H9 (cell line): ENCODE data around the gene ATP6V1C2. TPM values are rescaled to one million over a fixed set of nuclear protein-coding genes. Genes with fewer than 3 reads are reported as not detected.

ENCODE experiments used
- DNase-seq: peaks from one replicate; pipeline ENCODE4 v3.0.0-alpha.2; 2017
- H2AFZ ChIP-seq: one replicate; pipeline ENCODE4 v1.6.1; 2013; ENCODE audit warnings: mild to moderate bottlenecking, low read length, control low read depth, moderate library complexity
- H2AK5ac ChIP-seq: 2 replicates; pipeline ENCODE4 v1.6.1; 2013; ENCODE audit warnings: low read length, control low read depth, mixed read lengths; ENCODE audit not compliant: insufficient read length
- H2BK120ac ChIP-seq: one replicate; pipeline ENCODE4 v1.6.1; 2013; ENCODE audit warnings: low read depth, mild to moderate bottlenecking, low read length, control low read depth, inconsistent platforms; ENCODE audit not compliant: poor library complexity, severe bottlenecking
- H2BK12ac ChIP-seq: 2 replicates; pipeline ENCODE4 v1.6.1; 2013; ENCODE audit warnings: low read length, control low read depth, mixed read lengths, low read depth; ENCODE audit not compliant: insufficient read length
- H2BK15ac ChIP-seq: 2 replicates; pipeline ENCODE4 v1.6.1; 2013; ENCODE audit warnings: low read depth, low read length, control low read depth
- H2BK20ac ChIP-seq: one replicate; pipeline ENCODE4 v1.6.1; 2013; ENCODE audit warnings: low read depth, mild to moderate bottlenecking, low read length, control low read depth, inconsistent platforms; ENCODE audit not compliant: poor library complexity, severe bottlenecking
- H2BK5ac ChIP-seq: 2 replicates; pipeline ENCODE4 v1.6.1; 2013; ENCODE audit warnings: low read length, control low read depth, mixed read lengths; ENCODE audit not compliant: insufficient read length
- H3K14ac ChIP-seq: 2 replicates; pipeline ENCODE4 v1.6.1; 2013; ENCODE audit warnings: low read length, control low read depth; ENCODE audit not compliant: insufficient read depth
- H3K18ac ChIP-seq: 2 replicates; pipeline ENCODE4 v1.6.1; 2013; ENCODE audit warnings: low read depth, mild to moderate bottlenecking, mixed read lengths, low read length, control low read depth; ENCODE audit not compliant: insufficient read length
- H3K23ac ChIP-seq: 2 replicates; pipeline ENCODE4 v1.6.1; 2013; ENCODE audit warnings: low read length, control low read depth, mixed read lengths, low read depth; ENCODE audit not compliant: insufficient read length
- H3K23me2 ChIP-seq: 2 replicates; pipeline ENCODE4 v1.6.1; 2013; ENCODE audit warnings: low read depth, mild to moderate bottlenecking, mixed read lengths, low read length, control low read depth; ENCODE audit not compliant: insufficient read length, poor library complexity, severe bottlenecking
- H3K27ac ChIP-seq: 2 replicates; pipeline ENCODE4 v1.5.1; 2013; ENCODE audit warnings: low read length, control low read depth, mixed read lengths, low read depth; ENCODE audit not compliant: insufficient read length
- H3K27me3 ChIP-seq: 2 replicates; pipeline ENCODE4 v1.6.1; 2013; ENCODE audit warnings: low read length, control low read depth, inconsistent platforms; ENCODE audit not compliant: insufficient read depth
- H3K4ac ChIP-seq: 2 replicates; pipeline ENCODE4 v1.6.1; 2013; ENCODE audit warnings: low read depth, mild to moderate bottlenecking, control low read depth, inconsistent platforms, low read length, moderate library complexity
- H3K4me1 ChIP-seq: 2 replicates; pipeline ENCODE4 v1.6.1; 2013; ENCODE audit warnings: low read length, control low read depth, inconsistent platforms; ENCODE audit not compliant: insufficient read depth
- H3K4me2 ChIP-seq: 2 replicates; pipeline ENCODE4 v1.6.1; 2013; ENCODE audit warnings: low read length, control low read depth, mixed read lengths; ENCODE audit not compliant: insufficient read length, insufficient read depth
- H3K56ac ChIP-seq: 2 replicates; pipeline ENCODE4 v1.6.1; 2013; ENCODE audit warnings: low read depth, mild to moderate bottlenecking, mixed read lengths, low read length, control low read depth; ENCODE audit not compliant: insufficient read length
- H3K79me1 ChIP-seq: 2 replicates; pipeline ENCODE4 v1.6.1; 2013; ENCODE audit warnings: low read depth, mild to moderate bottlenecking, moderate library complexity, low read length, control low read depth, inconsistent platforms; ENCODE audit not compliant: insufficient read depth, poor library complexity, severe bottlenecking
- H3K79me2 ChIP-seq: 2 replicates; pipeline ENCODE4 v1.6.1; 2013; ENCODE audit warnings: low read length, control low read depth, inconsistent platforms; ENCODE audit not compliant: insufficient read depth
- H3K9ac ChIP-seq: 2 replicates; pipeline ENCODE4 v1.6.1; 2013; ENCODE audit warnings: low read length, control low read depth, mixed read lengths; ENCODE audit not compliant: insufficient read length; ENCODE audit errors: extremely low read depth
- H3K9me3 ChIP-seq: one replicate; pipeline ENCODE4 v1.6.1; 2013; ENCODE audit warnings: low read depth, low read length, inconsistent platforms; ENCODE audit not compliant: control insufficient read depth
- H3T11ph ChIP-seq: one replicate; pipeline ENCODE4 v1.6.1; 2013; ENCODE audit warnings: mild to moderate bottlenecking, low read length, control low read depth, inconsistent platforms
- H4K20me1 ChIP-seq: one replicate; pipeline ENCODE4 v1.6.1; 2013; ENCODE audit not compliant: control insufficient read depth, insufficient read length, insufficient read depth
- H4K5ac ChIP-seq: 2 replicates; pipeline ENCODE4 v1.6.1; 2013; ENCODE audit warnings: low read depth, mild to moderate bottlenecking, mixed read lengths, low read length, control low read depth; ENCODE audit not compliant: insufficient read length
- H4K8ac ChIP-seq: replicated peaks from 2 replicates; pipeline ENCODE4 v1.6.1; 2013; ENCODE audit warnings: low read length, control low read depth, mixed read lengths, low read depth; ENCODE audit not compliant: insufficient read length
- H4K91ac ChIP-seq: 2 replicates; pipeline ENCODE4 v1.6.1; 2013; ENCODE audit warnings: low read depth, mild to moderate bottlenecking, moderate library complexity, mixed read lengths, low read length, control low read depth; ENCODE audit not compliant: insufficient read length
- H3K27ac Mint-ChIP-seq, 3 experiments: 2 replicates in 2 of 3; 3 replicates in 1 of 3; pipeline ENCODE4 v1.8.0; 2020 to 2021; ENCODE audit warnings: mixed read lengths in 3 of 3, mild to moderate bottlenecking in 1 of 3, moderate library complexity in 1 of 3
- H3K27me3 Mint-ChIP-seq: 2 replicates; pipeline ENCODE4 v1.8.0; 2021; ENCODE audit warnings: low read depth, mild to moderate bottlenecking, moderate library complexity, mixed read lengths
- H3K36me3 Mint-ChIP-seq, 3 experiments: 2 replicates in 2 of 3; 3 replicates in 1 of 3; pipeline ENCODE4 v1.8.0; 2020 to 2021; ENCODE audit warnings: low read depth in 3 of 3, mixed read lengths in 3 of 3; ENCODE audit not compliant: insufficient read depth in 1 of 3
- H3K4me1 Mint-ChIP-seq, 2 experiments: 2 replicates each; pipeline ENCODE4 v1.8.0; 2020; ENCODE audit warnings: mixed read lengths in 2 of 2
- H3K4me3 Mint-ChIP-seq, 2 experiments: 2 replicates in 1 of 2; 3 replicates in 1 of 2; pipeline ENCODE4 v1.8.0; 2020 to 2021; ENCODE audit warnings: mild to moderate bottlenecking in 2 of 2, mixed read lengths in 2 of 2, moderate library complexity in 1 of 2
- H3K9me3 Mint-ChIP-seq, 2 experiments: 2 replicates in 1 of 2; 3 replicates in 1 of 2; pipeline ENCODE4 v1.8.0; 2020; ENCODE audit warnings: mild to moderate bottlenecking in 2 of 2, mixed read lengths in 2 of 2, moderate library complexity in 1 of 2
- WGBS: extraction: QIAGEN DNeasy Blood & Tissue Kit; methylation state at CpG from one replicate; pipeline ENCODE4 v1.1.7; 2013; ENCODE audit warnings: missing lambda C conversion rate, low lambda C conversion rate, mixed read lengths; ENCODE audit not compliant: insufficient read length; ENCODE audit errors: extremely low coverage; 5-methylcytosine and 5-hydroxymethylcytosine counted together
- total RNA-seq: library from RNA; stranded (reverse); gene quantifications from 2 replicates; pipeline ENCODE4 v1.2.1, GENCODE V29; 2021
- TF ChIP-seq, protein P1 (sequence below): fragments of 200-600 bp; sonication (generic); conservative IDR thresholded peaks from 3 replicates; pipeline ENCODE4 v1.8.0; 2021; ENCODE audit warnings: antibody characterized with exemption, mild to moderate bottlenecking

The ATP6V1C2 gene
- total RNA-seq, 1 experiment from 2014 or later = 1.2 TPM

DNA sequence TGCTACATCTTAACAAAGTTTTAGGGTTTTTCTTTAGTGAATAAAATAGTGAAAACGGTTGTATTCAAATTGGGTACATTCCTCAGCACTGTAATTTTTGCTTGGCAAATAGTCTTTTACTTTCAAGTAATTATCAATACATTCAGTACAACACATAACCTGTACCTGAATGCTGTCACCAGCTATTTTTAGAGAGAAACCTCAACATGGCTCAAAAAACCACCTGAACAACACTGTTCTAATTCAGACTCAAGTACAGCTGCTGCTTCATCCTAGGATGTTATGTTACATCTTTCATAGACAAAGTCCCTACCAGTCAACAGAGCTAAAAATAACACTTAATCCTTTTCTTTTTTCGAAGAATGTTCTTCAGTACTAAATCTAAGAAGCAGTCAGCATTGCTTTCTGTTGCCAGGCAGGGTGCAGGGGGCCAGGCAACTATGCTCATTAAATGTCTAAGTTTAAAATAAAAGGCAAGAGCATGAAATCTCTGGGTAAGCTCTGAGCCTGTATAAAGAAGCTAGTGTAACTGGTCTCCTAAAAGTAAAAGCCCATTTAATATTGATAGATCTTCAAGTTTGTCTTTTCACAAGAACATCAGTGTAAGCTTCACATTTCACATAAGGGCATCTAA is 70.7 kb downstream of the ATP6V1C2 start:
- Histone ChIP-seq H3K56ac (no peak overlapping the region), H3K23me2 (no peaks in the 10 kb centered on the region), H3K18ac (no peak overlapping the region), H3K9me3 (no peaks in the 10 kb centered on the region), H3K4ac (no peak overlapping the region), H3K79me2 (no peaks in the 10 kb centered on the region), H2BK12ac (no peak overlapping the region), H3T11ph (no peak overlapping the region), H2AFZ (no peak overlapping the region), H3K23ac (no peak overlapping the region), H3K4me1 (no peaks in the 10 kb centered on the region), H3K27me3 (no peaks in the 10 kb centered on the region), H4K20me1 (no peaks in the 10 kb centered on the region), H3K4me2 (no peak overlapping the region), H2AK5ac (no peak overlapping the region), H2BK15ac (no peak overlapping the region), H3K14ac (no peak overlapping the region), H2BK120ac (no peak overlapping the region), H2BK20ac (no peak overlapping the region), H4K8ac (no peak overlapping the region), H2BK5ac (no peak overlapping the region), H4K91ac (no peak overlapping the region), H3K79me1 (no peaks in the 10 kb centered on the region), H3K9ac (no peak overlapping the region), H4K5ac (no peak overlapping the region), H3K27ac (no peak overlapping the region)
- H3K27me3 Mint-ChIP-seq = no peaks in the 10 kb centered on the region
- H3K27ac Mint-ChIP-seq = no peak overlapping the region
- H3K4me1 Mint-ChIP-seq = no peaks in the 10 kb centered on the region
- TF ChIP-seq, protein P1, sequence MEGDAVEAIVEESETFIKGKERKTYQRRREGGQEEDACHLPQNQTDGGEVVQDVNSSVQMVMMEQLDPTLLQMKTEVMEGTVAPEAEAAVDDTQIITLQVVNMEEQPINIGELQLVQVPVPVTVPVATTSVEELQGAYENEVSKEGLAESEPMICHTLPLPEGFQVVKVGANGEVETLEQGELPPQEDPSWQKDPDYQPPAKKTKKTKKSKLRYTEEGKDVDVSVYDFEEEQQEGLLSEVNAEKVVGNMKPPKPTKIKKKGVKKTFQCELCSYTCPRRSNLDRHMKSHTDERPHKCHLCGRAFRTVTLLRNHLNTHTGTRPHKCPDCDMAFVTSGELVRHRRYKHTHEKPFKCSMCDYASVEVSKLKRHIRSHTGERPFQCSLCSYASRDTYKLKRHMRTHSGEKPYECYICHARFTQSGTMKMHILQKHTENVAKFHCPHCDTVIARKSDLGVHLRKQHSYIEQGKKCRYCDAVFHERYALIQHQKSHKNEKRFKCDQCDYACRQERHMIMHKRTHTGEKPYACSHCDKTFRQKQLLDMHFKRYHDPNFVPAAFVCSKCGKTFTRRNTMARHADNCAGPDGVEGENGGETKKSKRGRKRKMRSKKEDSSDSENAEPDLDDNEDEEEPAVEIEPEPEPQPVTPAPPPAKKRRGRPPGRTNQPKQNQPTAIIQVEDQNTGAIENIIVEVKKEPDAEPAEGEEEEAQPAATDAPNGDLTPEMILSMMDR = no peak
- no CpG with 5 or more reads among the region's 2 CpGs for WGBS
- no peak for DNase-seq
- peaks cover 73 to 92% (median 87%) of the 10 kb centered on the region in 3 experiments for H3K36me3 Mint-ChIP-seq
- no peak overlapping the region for H3K4me3 Mint-ChIP-seq
- no peaks in the 10 kb centered on the region; a peak in 1 of 5 replicates for H3K9me3 Mint-ChIP-seq
